SK-N-MC (cell line): ENCODE data around the gene GGACT.

Source experiments
- DNase-seq: peaks from one replicate; pipeline ENCODE4 v3.0.0-alpha.2; 2011; ENCODE audit warnings: low read depth, low spot score
- H3K27ac ChIP-seq: fragments of 200-600 bp; sonication (generic); 2 replicates; pipeline ENCODE4 v1.5.1; 2016; ENCODE audit warnings: mixed run types
- H3K36me3 ChIP-seq: fragments of 200-600 bp; sonication (generic); 2 replicates; pipeline ENCODE4 v1.6.1; 2017; ENCODE audit warnings: antibody characterized with exemption, low read length, mixed read lengths; ENCODE audit not compliant: insufficient read depth
- H3K4me3 ChIP-seq: fragments of 200-600 bp; sonication (generic); 2 replicates; pipeline ENCODE4 v1.5.1; 2016
- H3K9ac ChIP-seq: fragments of 200-600 bp; sonication (generic); 2 replicates; pipeline ENCODE4 v1.8.0; 2017; ENCODE audit warnings: mixed run types, mixed read lengths; ENCODE audit not compliant: insufficient read length
- H3K9me3 ChIP-seq: fragments of 200-600 bp; sonication (generic); 2 replicates; pipeline ENCODE4 v1.6.1; 2017; ENCODE audit warnings: low read depth, mild to moderate bottlenecking, antibody characterized with exemption, low read length, moderate library complexity, mixed read lengths
- EZH2 ChIP-seq: fragments of 200-600 bp; sonication (generic); IDR thresholded peaks from one replicate; pipeline ENCODE4 v1.6.1; 2017; ENCODE audit warnings: antibody characterized with exemption
- FOXP2 ChIP-seq: optimal IDR thresholded peaks from 2 replicates; pipeline ENCODE3; 2011; ENCODE audit warnings: mild to moderate bottlenecking, moderate library complexity; ENCODE audit not compliant: insufficient read depth; ENCODE audit errors: extremely low read length, control extremely low read depth
- POLR2AphosphoS5 ChIP-seq: IDR thresholded peaks from 2 replicates; pipeline ENCODE4 v1.6.1; 2012; ENCODE audit warnings: mild to moderate bottlenecking, low read depth, low read length, borderline replicate concordance

The GGACT gene

DNA sequence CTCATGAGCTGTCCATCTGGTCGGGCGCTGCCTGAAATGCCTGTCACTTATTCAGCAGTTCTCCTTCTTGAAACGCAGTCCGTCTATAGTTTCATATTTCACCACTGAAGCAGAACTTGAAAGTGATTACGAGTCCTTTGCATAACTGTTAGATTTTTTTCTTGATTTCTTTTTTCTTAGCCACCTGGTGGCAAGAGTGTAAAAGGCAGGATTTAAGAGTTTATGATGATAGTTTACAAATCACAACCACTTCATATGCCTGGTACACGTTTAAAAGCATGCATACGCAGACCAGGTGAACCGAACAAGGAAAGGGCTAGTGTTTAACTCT is 45.8 kb downstream of the GGACT start:
- DNase-seq, result no peak
- Histone ChIP-seq H3K27ac (no peak overlapping the region), H3K9ac (no peak overlapping the region), H3K4me3 (no peak overlapping the region), H3K36me3 (no peaks in the 10 kb centered on the region), H3K9me3 (no peaks in the 10 kb centered on the region)
- TF ChIP-seq FOXP2, result no peak

DNA sequence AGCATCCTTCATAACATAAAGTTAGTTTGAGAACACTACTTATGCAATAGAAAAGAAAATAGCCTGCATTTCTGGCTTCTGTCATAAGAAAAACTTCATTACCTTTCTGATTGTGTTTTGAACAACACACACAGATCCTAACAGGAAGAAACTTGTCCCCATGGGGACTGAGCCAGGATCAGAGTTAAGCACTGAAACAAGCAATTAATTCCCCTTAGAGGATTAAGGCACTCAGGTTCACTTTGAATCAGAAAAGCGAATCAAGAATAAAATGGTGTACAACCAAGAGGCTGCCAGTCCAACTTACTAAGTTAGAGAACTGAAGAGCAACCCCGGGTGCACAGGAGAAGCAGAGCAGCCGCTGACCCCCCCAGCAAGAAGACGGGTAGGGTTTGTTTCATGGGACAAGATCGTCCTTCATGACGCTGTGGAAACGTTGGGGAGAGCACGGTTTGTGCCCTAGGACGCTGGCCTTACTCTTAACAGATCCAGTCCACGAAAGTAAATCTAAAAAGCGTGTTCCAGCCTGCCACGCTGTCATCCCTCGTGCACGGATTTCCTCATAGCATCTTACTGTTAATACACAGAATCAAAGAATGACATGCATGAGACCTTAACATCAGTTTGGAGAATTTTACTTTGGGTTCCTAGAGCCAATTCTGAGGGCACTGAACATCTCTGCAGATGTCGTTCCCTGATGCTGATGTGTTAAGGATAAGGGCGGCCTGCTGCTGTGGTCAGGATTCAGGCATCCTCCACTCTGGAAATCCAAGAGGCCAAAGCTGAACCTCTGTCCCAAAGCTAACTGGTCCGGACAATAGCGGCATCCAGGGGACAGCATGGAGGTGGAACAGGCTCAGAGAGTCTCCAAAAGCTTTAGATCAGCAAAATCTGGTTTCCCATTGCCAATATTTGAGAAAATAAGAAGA is 46.4 kb downstream of the GGACT start:
- no peak overlapping the region for H3K4me3 ChIP-seq
- TF ChIP-seq EZH2 (no peak), FOXP2 (no peak), POLR2AphosphoS5 (no peak)
- no peak overlapping the region for H3K27ac ChIP-seq
- no peak for DNase-seq
- no peaks in the 10 kb centered on the region for H3K9me3 ChIP-seq
- no peak overlapping the region for H3K9ac ChIP-seq
- H3K36me3 ChIP-seq, result no peaks in the 10 kb centered on the region

DNA sequence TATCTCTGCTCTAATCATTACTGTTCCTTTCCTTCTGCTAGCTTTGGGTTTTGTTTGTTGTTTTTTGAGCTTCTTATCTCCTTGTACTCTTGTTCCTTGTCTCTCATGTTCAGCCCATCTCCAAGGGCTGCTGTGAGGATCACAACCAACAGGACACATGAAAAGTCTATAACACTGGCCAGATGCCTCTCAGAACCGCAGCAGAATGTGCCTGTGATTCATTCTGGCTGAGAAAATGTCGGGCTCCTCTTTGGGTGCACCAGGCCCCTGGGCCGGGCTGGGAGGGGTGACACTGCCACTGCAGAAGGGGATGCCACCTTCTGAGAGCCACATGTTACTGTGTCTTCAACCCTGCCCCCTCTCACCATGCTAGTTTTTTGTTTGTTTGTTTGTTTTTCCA is 48.0 kb downstream of the GGACT start:
- Histone ChIP-seq H3K36me3 (no peaks in the 10 kb centered on the region), H3K27ac (no peak overlapping the region), H3K4me3 (no peak overlapping the region), H3K9me3 (no peaks in the 10 kb centered on the region), H3K9ac (no peak overlapping the region)
- no peak for DNase-seq
- TF ChIP-seq EZH2, result no peak
- TF ChIP-seq POLR2AphosphoS5, result no peak
- no peak for TF ChIP-seq FOXP2

DNA sequence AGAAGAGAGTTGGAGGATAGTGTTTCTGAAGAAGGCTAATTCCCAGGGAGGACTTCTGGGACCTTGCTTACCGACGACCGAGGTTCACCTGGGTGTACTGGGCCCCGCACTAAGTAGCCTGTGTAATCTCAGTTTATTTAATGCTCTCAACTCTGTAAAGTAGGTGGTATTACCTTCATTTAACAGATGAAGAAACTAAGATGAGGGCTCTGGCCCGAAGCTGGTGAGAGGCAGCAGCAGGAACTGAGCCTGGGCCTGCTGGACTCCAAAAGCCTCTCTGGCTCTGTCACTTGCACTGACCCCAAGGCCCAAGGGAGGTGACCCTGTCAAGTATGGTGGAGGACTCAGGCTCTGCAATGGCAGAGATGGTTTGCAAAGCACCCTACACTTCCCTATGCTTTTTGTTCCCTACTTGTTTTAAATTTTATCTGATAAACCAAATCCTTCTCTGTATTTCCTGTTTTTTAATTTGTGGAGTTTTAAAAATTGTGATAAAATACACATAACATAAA is 50.6 kb downstream of the GGACT start:
- Histone ChIP-seq H3K27ac (no peak overlapping the region), H3K9ac (no peak overlapping the region), H3K4me3 (no peak overlapping the region), H3K9me3 (no peaks in the 10 kb centered on the region), H3K36me3 (no peaks in the 10 kb centered on the region)
- TF ChIP-seq FOXP2 (no peak), POLR2AphosphoS5 (no peak), EZH2 (no peak)
- DNase-seq, result no peak

DNA sequence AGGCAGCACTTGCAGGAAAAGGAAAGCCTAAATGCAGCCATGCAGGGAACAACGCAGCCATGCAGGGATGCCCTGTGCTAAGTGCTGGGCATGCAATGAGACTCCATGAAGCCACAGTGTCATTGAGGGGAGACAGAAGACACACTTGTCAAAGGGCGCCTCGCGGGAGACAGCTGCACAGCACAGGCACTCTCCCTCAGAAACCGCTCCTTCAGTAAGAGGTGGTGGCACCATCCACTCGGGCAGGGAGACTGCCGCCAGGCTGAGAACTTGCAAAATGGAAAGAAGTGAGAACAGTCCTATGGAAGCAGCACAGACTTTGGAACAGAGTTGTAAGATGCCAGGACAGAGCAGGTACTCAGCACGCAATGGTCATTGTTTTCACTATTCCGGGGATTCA is 51.1 kb downstream of the GGACT start:
- H3K27ac ChIP-seq, result no peak overlapping the region
- DNase-seq, result no peak
- H3K9me3 ChIP-seq, result no peaks in the 10 kb centered on the region

DNA sequence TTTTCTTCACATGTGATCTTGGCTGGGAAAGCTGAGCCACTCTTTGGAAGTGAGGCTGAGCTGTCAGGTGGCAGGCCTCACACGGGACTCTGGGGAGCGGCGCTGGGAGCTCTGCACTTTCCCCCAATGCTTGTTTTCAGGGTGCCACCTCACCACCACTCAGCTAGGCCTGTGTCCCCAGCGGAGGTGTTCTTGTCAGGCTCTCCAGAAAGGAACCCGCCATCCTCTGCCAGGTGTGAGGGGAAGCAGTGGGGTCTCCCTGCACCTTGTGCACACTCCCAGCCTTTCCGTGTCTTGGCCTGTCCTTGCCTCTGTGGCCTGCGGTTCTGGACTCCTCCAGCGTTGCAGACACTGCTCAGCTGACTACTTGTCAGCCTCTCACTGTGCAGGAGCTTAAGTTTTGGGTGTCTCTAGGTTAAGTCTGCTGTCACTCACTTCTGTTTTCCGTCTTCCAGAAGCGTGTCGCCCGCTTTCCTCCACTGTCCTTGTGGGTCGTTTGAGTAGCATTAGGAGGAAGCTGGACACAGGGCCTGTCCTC is 51.9 kb downstream of the GGACT start:
- DNase-seq, result no peak
- no peak overlapping the region for H3K27ac ChIP-seq
- H3K9me3 ChIP-seq, result no peaks in the 10 kb centered on the region
- no peak overlapping the region for H3K4me3 ChIP-seq
- no peaks in the 10 kb centered on the region for H3K36me3 ChIP-seq
- TF ChIP-seq EZH2, result no peak
- no peak for TF ChIP-seq FOXP2
- no peak for TF ChIP-seq POLR2AphosphoS5
- H3K9ac ChIP-seq, result no peak overlapping the region

More for the DNA sequence above, 51.1 kb downstream of the GGACT start:
- Histone ChIP-seq H3K36me3 (no peaks in the 10 kb centered on the region), H3K9ac (no peak overlapping the region), H3K4me3 (no peak overlapping the region)
- TF ChIP-seq EZH2, result no peak
- no peak for TF ChIP-seq POLR2AphosphoS5
- no peak for TF ChIP-seq FOXP2

DNA sequence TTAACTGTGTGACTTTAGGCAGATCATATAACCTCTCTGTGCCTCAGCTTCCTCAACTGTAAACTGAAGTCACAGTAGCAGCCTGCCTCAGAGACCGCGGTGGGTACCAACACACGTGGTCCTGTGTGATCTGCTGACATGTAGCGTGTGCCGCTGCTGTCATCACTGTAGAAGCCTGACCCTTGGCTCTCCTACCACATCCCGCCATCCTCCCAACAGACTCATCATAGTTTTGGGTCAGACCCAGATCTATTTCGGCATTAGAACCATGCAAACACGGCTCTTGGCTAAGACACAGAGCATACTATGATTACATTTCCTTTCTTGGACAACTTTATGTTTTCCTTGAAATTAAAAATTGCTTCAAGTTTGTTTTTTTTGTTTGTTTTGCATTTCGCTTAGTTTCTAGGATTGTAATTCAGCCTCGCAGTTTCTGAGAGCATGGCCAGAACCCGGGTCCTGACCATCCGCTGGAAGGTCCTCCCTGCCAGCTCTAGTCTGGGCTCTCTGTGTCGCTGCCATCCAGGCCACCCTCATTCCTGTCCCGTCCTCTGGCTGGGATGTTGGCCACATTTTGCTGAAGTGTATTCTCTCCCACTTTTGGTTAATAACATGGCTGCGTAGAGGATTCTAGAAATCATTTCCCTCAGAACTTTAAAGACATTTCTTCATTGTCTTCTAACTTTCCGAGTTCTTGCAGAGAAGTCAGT is 53.0 kb downstream of the GGACT start:
- Histone ChIP-seq H3K9me3 (no peaks in the 10 kb centered on the region), H3K4me3 (no peak overlapping the region), H3K9ac (no peak overlapping the region), H3K36me3 (no peaks in the 10 kb centered on the region), H3K27ac (no peak overlapping the region)
- TF ChIP-seq EZH2 (no peak), POLR2AphosphoS5 (no peak), FOXP2 (no peak)
- DNase-seq, result no peak

DNA sequence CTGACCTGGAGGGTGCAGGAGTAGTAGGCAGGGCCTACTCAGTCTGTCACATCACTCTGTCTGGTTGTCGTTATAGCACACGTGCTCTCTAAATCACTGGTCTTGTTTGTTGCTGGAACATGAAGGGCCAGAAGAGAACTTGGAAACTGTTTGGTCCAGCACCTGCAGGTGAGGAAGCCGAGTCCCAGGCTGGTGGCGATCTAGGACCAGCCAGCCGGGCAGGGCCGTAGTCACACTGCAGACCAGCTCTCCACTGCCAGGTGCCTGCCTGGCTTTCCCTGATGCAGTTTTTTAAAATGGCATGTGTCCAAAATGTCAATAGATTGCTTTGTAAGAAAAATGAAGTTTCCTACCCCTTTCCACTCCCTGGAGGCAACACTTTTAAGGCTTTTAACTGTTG is 53.7 kb downstream of the GGACT start:
- H3K9ac ChIP-seq, result no peak overlapping the region
- no peak for TF ChIP-seq EZH2
- TF ChIP-seq FOXP2, result no peak
- no peak for TF ChIP-seq POLR2AphosphoS5
- DNase-seq, result no peak
- no peaks in the 10 kb centered on the region for H3K36me3 ChIP-seq
- no peak overlapping the region for H3K27ac ChIP-seq
- no peak overlapping the region for H3K4me3 ChIP-seq
- no peaks in the 10 kb centered on the region for H3K9me3 ChIP-seq
